ENCODE data around the gene ZP1. TPM values are rescaled to one million over a fixed set of nuclear protein-coding genes. Genes with fewer than 3 reads are reported as not detected.

The ZP1 gene
- total RNA-seq, 4 donors from 2014 or later = not detected

- Histone ChIP-seq H3K4me3 (no peak overlapping the region), H3K27me3 (no peaks in the 10 kb centered on the region), H3K4me1 (no peaks in the 10 kb centered on the region), H3K27ac (no peak overlapping the region), H3K9me3 (no peaks in the 10 kb centered on the region), H3K36me3 (no peaks in the 10 kb centered on the region)
- WGBS, 2 donors (ENCODE audit: low coverage in 1 of 2) = 66 to 82% methylated on average over 11 to 16 of the region's 16 CpGs
- in situ Hi-C loops (cut with MboI; ENCODE audit: low pct_ligation_motif_present in 1 of 4, low pct_unique_long_range_greater_than_20kb in 1 of 4, low sequenced_read_pairs in 3 of 4) (no loop called here), intact Hi-C loops (cut with DNase I; ENCODE audit: low total_unique reads) (no loop called here)
- no peak for DNase-seq
- no peak for TF ChIP-seq POLR2A (IDR thresholded peaks at IDR 0.05)
- TF ChIP-seq EP300 (IDR thresholded peaks at IDR 0.05; ENCODE audit: low read depth) = no peak
- no peak for TF ChIP-seq POLR2AphosphoS5 (IDR thresholded peaks at IDR 0.05)
- no peak for TF ChIP-seq CTCF (IDR thresholded peaks at IDR 0.05)
These were observed 3.5 kb upstream of the ZP1 start for GRCh38 chr11:60863550-60864521.

- Histone ChIP-seq H3K4me3 (no peak overlapping the region), H3K9me3 (no peaks in the 10 kb centered on the region), H3K36me3 (no peaks in the 10 kb centered on the region), H3K4me1 (no peaks in the 10 kb centered on the region), H3K27me3 (no peaks in the 10 kb centered on the region), H3K27ac (no peak overlapping the region)
- in situ Hi-C loops (cut with MboI; ENCODE audit: low pct_ligation_motif_present in 1 of 4, low pct_unique_long_range_greater_than_20kb in 1 of 4, low sequenced_read_pairs in 3 of 4) (no loop called here), intact Hi-C loops (cut with DNase I; ENCODE audit: low total_unique reads) (no loop called here)
- no peak for DNase-seq
- 72 to 81% methylated on average over 4 to 7 of the region's 7 CpGs for WGBS, 2 donors (ENCODE audit: low coverage in 1 of 2)
- no peak for TF ChIP-seq POLR2A (IDR thresholded peaks at IDR 0.05)
- no peak for TF ChIP-seq CTCF (IDR thresholded peaks at IDR 0.05)
- TF ChIP-seq EP300 (IDR thresholded peaks at IDR 0.05; ENCODE audit: low read depth) = no peak
- no peak for TF ChIP-seq POLR2AphosphoS5 (IDR thresholded peaks at IDR 0.05)
These were observed 2.4 kb upstream of the ZP1 start for GRCh38 chr11:60864856-60865513.

GRCh38 chr11:60867871-60868681 lies 734 bp downstream of the ZP1 start:
- Histone ChIP-seq H3K4me1 (peaks cover 0 to 4% (median 0%) of the 10 kb centered on the region in 4 donors), H3K9me3 (no peaks in the 10 kb centered on the region), H3K27ac (no peak overlapping the region), H3K4me3 (no peak overlapping the region), H3K27me3 (no peaks in the 10 kb centered on the region), H3K36me3 (no peaks in the 10 kb centered on the region)
- in situ Hi-C loops (cut with MboI; ENCODE audit: low pct_ligation_motif_present in 1 of 4, low pct_unique_long_range_greater_than_20kb in 1 of 4, low sequenced_read_pairs in 3 of 4) = no loop called here
- no peak for DNase-seq
- no peak for TF ChIP-seq CTCF (IDR thresholded peaks at IDR 0.05)
- no peak for TF ChIP-seq EP300 (IDR thresholded peaks at IDR 0.05; ENCODE audit: low read depth)
- TF ChIP-seq POLR2A (IDR thresholded peaks at IDR 0.05) = no peak
- TF ChIP-seq POLR2AphosphoS5 (IDR thresholded peaks at IDR 0.05) = no peak
- intact Hi-C loops (cut with DNase I; ENCODE audit: low total_unique reads) = no loop called here
- WGBS, 2 donors (ENCODE audit: low coverage in 1 of 2) = 70 to 100% methylated on average over 1 to 10 of the region's 10 CpGs
